T-helper 1 cell treated with Interleukin-12 subunit alpha and Interleukin-12 subunit beta and Interleukin-4 antibody, amounts not matched to agents 30 μg/mL and 1 μg/mL, for 36 hours (primary cell): ENCODE data around the gene CRYAA.
"Not testable (repeated sequence)": the region's sequence is repeated elsewhere in the genome, so short reads cannot be mapped to it uniquely, and the experiment has no call there.

Experiments
- H3K27ac Mint-ChIP-seq: one replicate; pipeline ENCODE4 v1.8.0; 2021; ENCODE audit warnings: mild to moderate bottlenecking, mixed read lengths
- H3K27me3 Mint-ChIP-seq: one replicate; pipeline ENCODE4 v1.8.0; 2021; ENCODE audit warnings: low read depth, mixed read lengths
- H3K36me3 Mint-ChIP-seq: one replicate; pipeline ENCODE4 v1.8.0; 2021; ENCODE audit warnings: low read depth, mixed read lengths
- H3K4me1 Mint-ChIP-seq: one replicate; pipeline ENCODE4 v1.8.0; 2021; ENCODE audit warnings: low read depth, mixed read lengths
- H3K4me3 Mint-ChIP-seq: one replicate; pipeline ENCODE4 v1.8.0; 2021; ENCODE audit warnings: mild to moderate bottlenecking, moderate library complexity, mixed read lengths
- H3K9me3 Mint-ChIP-seq: one replicate; pipeline ENCODE4 v1.8.0; 2021; ENCODE audit warnings: mixed read lengths

Gene CRYAA

GRCh38 chr21:43169230-43169886, 550 bp downstream of the CRYAA start:
- H3K9me3 Mint-ChIP-seq, H3K27me3 Mint-ChIP-seq, H3K4me3 Mint-ChIP-seq, H3K27ac Mint-ChIP-seq, H3K4me1 Mint-ChIP-seq, H3K36me3 Mint-ChIP-seq: not testable (repeated sequence)

DNA sequence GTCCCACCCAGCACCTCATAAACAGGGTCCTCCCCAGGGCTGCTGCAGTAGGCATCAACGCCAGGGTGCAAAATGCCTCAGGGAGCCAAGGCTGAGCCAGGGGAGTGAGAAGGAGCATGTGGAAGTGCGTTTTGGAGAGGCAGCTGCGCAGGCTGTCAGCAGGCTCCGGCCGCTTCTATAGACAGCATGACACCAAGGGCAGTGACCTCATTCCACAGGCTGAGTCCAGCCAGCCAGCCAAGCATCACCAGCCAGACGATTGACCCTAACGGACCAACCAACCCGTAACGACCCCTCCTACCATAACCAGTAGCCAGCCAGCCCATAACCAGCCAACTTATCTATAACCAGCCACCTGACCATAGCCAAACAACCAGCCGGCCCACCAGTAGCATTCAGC, 1.1 kb downstream of the CRYAA start:
- not testable (repeated sequence) for H3K36me3 Mint-ChIP-seq, H3K9me3 Mint-ChIP-seq

DNA sequence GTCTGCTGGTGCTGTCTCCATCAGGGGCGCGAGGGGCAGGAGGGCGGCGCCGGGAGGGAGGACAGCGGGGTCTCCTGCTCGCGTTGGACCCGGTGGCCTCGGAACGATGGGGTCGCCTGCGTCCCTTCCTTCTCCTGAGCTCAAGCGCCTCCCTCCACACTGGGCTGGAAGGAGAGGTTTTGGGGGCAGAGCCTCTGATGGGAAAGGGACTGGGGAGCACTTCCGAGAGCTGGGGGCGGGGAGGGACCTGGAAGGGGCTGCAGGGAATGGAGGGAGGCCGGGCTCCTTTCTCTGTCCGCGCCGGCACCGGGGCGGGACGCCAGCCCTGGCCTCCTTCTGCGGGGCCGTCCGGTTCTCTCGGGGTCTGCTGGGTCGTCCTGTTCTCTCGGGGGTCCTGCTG, 4.0 kb downstream of the CRYAA start:
- H3K36me3 Mint-ChIP-seq, H3K4me1 Mint-ChIP-seq, H3K27ac Mint-ChIP-seq, H3K27me3 Mint-ChIP-seq, H3K9me3 Mint-ChIP-seq, H3K4me3 Mint-ChIP-seq: not testable (repeated sequence)

More for the DNA sequence above, 1.1 kb downstream of the CRYAA start:
- H3K4me1 Mint-ChIP-seq, H3K27ac Mint-ChIP-seq, H3K4me3 Mint-ChIP-seq, H3K27me3 Mint-ChIP-seq: not testable (repeated sequence)

DNA sequence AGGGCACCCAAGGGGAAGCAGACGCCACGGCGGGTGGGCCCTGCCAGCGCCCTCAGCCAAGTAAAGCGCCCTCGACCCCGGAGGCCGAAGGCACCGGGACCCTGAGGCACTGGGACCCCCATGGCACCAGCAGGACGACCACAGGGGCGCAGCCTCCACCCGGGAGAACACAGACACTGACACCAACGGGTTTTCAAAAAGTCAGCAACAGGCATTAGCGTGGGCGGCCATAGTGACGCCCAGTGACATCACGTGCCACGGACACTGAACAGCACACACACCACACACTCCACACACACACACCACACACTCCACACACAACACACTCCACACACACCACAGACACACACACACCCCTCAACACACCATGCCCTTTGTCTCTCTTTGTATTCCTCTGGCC, 4.6 kb downstream of the CRYAA start:
- H3K27me3 Mint-ChIP-seq, H3K4me1 Mint-ChIP-seq, H3K36me3 Mint-ChIP-seq, H3K4me3 Mint-ChIP-seq, H3K27ac Mint-ChIP-seq, H3K9me3 Mint-ChIP-seq: not testable (repeated sequence)

DNA sequence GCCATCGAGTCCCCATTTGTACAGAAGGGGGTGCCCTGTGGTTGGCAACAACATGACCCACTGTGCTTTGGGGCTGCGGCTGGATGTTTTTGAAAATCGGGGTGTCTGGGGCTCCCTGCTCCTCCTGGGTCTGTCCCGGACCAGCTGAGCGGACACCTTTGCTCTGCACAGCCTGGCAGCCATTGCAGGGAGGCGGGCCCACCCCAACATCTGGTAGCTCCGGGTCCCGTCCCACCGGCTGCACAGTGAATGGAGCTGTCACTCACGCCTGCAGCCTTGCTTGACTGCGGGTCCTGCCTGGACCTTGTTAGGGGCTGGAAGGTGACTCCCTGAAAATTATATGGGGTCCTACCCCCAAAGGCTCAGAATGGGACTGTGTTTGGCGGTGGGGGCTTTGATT, 5.1 kb downstream of the CRYAA start:
- not testable (repeated sequence) for H3K36me3 Mint-ChIP-seq, H3K4me1 Mint-ChIP-seq, H3K27me3 Mint-ChIP-seq, H3K27ac Mint-ChIP-seq, H3K4me3 Mint-ChIP-seq, H3K9me3 Mint-ChIP-seq

DNA sequence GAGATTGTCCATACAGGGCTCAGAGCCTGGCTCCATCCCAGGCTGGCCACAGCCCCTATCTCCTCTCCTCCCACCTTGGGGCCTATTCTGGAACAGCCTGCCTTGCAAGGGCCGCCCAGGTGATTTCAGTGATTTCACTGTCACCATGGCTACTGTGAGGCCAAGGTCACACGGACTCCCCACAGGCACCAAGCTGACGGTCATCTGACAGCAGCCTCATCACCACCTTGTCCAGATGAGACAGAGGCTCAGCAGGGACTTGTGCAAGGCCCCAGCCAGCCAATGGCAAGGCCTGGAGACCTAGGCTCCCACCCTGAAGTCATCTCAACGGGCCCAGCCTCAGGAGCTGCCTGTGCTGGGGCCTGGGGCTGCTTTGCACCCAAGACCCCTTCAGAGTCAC, 6.2 kb downstream of the CRYAA start:
- not testable (repeated sequence) for H3K4me1 Mint-ChIP-seq, H3K27me3 Mint-ChIP-seq, H3K9me3 Mint-ChIP-seq, H3K27ac Mint-ChIP-seq, H3K4me3 Mint-ChIP-seq, H3K36me3 Mint-ChIP-seq

DNA sequence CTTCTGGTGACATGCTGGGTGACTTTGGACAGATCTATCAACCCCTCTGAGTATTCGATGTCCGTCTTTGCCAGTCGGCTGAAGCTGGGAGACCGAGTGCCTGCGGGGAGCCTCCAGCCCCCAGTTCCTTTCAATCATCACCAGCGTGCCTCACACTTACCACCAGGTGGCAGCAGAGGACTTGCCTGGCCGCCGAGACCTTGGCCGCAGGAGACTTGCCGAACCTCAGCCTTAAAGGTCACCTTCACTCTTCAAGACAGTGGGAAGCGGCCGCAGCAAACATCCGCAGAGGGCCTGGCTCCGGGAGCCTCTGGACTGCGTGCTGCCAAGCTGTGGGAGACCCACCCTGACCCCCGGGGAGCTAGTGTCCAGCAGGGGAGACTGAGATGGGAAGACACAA, 7.8 kb downstream of the CRYAA start:
- not testable (repeated sequence) for H3K9me3 Mint-ChIP-seq, H3K27ac Mint-ChIP-seq, H3K27me3 Mint-ChIP-seq

DNA sequence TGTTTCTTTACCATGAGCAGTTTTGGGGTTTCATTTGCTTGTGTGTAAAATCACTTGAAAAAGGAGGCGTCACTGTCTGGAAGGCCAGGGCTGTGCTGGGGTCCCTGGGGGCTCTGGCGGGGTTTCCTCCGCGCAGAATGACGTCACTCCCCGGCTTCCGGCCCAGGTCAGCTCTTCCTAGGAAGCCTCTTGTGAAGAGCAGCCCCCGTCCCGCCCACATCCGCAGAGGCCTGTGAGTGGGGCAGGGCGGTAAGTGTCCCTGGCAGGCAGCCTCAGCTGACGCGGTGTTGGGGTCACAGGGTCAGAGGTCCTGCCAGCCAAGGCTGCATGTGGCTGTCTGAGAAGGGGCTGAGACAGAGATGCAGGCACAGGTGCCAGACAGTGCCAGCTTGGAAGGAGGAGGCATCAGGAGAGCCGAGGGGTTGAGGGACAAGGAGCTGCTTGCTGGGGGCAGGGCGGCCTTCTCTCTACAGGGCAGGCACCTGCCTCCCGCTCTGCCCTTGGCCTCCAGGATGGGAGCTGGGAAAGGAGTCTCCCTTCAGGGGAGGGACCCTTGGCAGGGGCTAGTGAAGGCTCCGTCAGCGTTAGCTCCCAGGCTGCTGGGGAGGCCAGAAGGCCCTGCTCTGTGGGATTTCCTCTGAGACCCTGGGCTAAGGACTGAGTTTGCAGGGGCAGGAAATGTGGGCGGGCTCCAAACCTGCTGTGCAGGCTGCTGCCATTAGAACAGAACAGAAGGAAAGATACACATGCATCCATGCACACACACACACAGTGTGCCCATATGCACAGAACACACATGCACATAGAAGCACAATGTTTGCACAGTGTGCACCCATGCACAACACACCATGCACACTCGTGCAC, 8.5 kb downstream of the CRYAA start:
- H3K36me3 Mint-ChIP-seq, H3K27me3 Mint-ChIP-seq, H3K4me1 Mint-ChIP-seq, H3K4me3 Mint-ChIP-seq, H3K9me3 Mint-ChIP-seq, H3K27ac Mint-ChIP-seq: not testable (repeated sequence)

More for the DNA sequence above, 7.8 kb downstream of the CRYAA start:
- not testable (repeated sequence) for H3K4me1 Mint-ChIP-seq, H3K4me3 Mint-ChIP-seq, H3K36me3 Mint-ChIP-seq

DNA sequence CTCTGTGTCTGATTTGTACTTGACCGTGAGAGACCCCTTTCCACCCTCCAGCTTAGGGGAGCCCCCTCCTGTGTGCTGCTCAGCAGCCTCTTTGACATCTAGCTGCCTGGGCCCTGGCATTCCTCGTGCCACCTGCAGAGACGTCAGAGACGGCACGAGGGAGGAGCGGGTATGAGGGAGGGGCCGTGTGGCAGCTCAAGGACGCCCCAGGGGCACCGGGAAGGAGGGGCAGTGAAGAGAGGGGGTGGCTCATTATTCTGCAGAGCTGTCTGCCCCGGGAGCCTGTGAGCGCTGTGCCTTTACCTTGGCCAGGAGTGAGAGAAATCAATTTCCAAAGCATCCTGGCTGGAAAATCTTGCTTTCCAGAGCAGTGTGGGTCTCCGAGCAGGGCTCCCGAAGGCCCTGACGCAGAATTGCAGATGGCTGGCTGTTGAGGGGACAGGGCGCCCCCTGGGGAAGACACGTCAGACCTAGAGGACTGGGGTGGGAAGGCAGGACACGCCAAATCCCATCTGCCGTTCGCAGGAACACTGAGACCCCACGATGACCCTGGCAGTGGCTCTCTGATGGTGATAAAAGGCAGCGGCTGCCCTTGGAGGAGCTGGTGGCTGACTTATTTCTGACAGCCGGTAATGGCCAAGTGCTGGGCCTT, 9.5 kb downstream of the CRYAA start:
- H3K27ac Mint-ChIP-seq, H3K27me3 Mint-ChIP-seq, H3K4me3 Mint-ChIP-seq, H3K4me1 Mint-ChIP-seq, H3K36me3 Mint-ChIP-seq, H3K9me3 Mint-ChIP-seq: not testable (repeated sequence)

DNA sequence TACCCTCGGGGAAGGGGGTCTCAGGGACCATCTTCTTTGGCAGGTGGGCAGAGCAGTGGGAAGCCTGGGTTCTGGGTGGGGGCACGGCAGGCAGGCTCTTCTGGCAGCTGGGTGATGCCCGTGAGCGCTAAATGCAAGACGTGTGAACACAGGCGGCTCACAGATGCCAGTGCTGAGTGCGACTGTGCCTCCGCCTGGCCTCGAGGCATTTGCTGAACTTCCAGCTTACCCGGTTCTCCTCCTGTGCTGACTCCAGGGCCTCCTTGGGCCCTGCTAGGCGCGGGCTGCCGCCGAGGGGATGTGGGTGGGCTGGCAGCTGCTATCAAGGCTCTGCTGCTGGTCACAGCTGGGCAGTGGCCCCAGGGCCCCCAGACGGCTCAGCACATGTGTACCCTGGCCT, 12.2 kb downstream of the CRYAA start:
- not testable (repeated sequence) for H3K27ac Mint-ChIP-seq, H3K27me3 Mint-ChIP-seq, H3K36me3 Mint-ChIP-seq, H3K4me1 Mint-ChIP-seq, H3K4me3 Mint-ChIP-seq, H3K9me3 Mint-ChIP-seq

GRCh38 chr21:43187268-43187667, 18.5 kb downstream of the CRYAA start:
- H3K27me3 Mint-ChIP-seq, H3K4me1 Mint-ChIP-seq, H3K9me3 Mint-ChIP-seq, H3K4me3 Mint-ChIP-seq, H3K27ac Mint-ChIP-seq, H3K36me3 Mint-ChIP-seq: not testable (repeated sequence)

DNA sequence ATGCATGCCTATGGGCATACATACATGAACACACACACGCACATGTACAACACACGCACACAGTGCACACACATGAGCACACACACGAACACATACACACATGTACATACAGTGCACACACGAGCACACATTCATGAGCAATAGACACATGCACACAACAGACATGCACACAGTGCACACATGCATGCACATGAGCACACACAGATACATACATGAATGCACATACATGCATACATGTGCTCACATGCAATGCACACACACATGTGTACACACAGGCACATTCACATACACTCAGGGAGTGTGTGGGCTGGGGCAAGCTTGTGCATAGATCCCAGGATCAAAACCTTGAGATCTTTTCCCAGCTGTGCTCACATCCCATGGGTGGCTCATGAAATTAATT, 18.9 kb downstream of the CRYAA start:
- no peak overlapping the region for H3K4me3 Mint-ChIP-seq
- H3K4me1 Mint-ChIP-seq, result no peaks in the 10 kb centered on the region
- H3K27me3 Mint-ChIP-seq, result peaks cover 5% of the 10 kb centered on the region
- no peaks in the 10 kb centered on the region for H3K36me3 Mint-ChIP-seq
- no peak overlapping the region for H3K27ac Mint-ChIP-seq
- H3K9me3 Mint-ChIP-seq, result peaks cover 3% of the 10 kb centered on the region

DNA sequence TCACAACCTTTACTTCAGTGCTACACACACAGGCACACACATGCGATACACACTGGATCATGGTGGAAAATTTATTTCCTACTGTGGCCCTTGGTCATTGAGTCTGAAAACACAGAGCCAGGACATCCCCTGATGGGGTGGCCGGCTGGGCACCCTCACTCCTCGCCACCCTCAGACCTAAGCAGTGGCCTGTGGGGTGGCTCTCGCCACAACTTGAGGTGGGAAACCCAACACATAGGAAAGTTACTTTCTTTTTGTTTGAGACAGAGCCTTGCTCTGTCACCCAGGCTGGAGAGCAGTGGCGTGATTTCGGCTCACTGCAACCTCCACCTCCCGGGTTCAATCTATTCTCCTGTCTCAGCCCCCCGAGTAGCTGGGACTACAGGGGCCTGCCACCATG, 19.4 kb downstream of the CRYAA start:
- H3K9me3 Mint-ChIP-seq, result peaks cover 3% of the 10 kb centered on the region
- H3K27me3 Mint-ChIP-seq, result peaks cover 7% of the 10 kb centered on the region
- H3K4me3 Mint-ChIP-seq, result no peak overlapping the region
- H3K27ac Mint-ChIP-seq, result no peak overlapping the region
- no peaks in the 10 kb centered on the region for H3K36me3 Mint-ChIP-seq
- H3K4me1 Mint-ChIP-seq, result peaks cover 2% of the 10 kb centered on the region

DNA sequence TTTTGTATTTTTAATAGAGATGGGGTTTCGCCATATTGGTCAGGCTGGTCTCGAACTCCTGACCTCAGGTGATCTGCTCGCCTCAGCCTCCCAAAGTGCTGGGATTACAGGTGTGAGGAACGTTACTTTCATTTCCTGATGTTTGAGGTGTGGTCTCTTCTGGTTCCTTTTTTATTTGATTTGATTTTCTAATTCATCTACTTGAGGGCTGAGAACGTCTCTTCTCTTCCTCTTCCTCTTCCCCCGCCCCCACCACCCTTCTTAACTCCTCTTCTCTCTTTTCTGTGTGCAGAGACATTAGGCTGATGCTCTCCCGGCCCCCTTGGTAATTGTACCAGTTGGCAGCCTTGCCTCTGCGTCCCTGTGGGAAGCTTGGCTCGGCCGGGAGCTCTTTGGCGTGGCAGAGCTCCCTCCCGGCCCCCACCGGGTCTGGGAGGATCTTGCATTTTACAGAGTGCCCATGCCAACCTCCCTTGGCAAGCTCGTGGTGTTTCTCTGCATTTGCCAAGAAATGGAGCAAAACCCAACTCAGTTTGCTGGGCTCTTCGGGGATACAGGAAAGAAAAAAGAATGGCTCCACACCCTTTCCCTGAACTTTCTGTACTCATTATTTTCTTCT, 19.9 kb downstream of the CRYAA start:
- Mint-ChIP-seq H3K36me3 (no peaks in the 10 kb centered on the region), H3K4me3 (no peak overlapping the region), H3K27ac (no peak overlapping the region), H3K4me1 (peaks cover 2% of the 10 kb centered on the region), H3K9me3 (peaks cover 3% of the 10 kb centered on the region), H3K27me3 (peaks cover 7% of the 10 kb centered on the region)

DNA sequence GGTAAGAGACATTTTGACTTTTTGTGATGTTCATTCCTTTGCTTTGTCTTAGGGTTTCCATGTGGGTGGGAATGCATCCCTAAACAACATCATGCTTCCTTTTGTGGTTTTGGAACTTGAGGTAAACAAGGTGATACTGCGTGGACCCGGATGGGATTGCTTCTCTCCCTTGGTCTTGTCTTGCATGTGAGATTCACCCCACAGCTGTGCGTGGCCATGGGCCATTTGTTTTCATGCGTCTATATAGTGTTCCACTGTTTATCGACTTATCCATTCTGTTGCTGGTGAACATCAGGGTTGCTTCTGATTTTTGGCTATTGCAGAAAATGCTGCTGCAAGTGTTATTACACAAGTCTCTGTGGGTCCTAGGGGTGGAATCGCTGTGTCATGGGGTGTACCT, 21.1 kb downstream of the CRYAA start:
- Mint-ChIP-seq H3K27ac (no peak overlapping the region), H3K36me3 (no peaks in the 10 kb centered on the region), H3K9me3 (peaks cover 3% of the 10 kb centered on the region), H3K4me3 (no peak overlapping the region), H3K4me1 (peaks cover 11% of the 10 kb centered on the region), H3K27me3 (peaks cover 7% of the 10 kb centered on the region)
